ENCODE data around the gene TAF4B.
"Not testable (repeated sequence)": the region's sequence is repeated elsewhere in the genome, so short reads cannot be mapped to it uniquely, and the experiment has no call there.

The TAF4B gene

GRCh38 chr18:26376105-26376504 lies 149.9 kb downstream of the TAF4B start:
- no peak for DNase-seq (ENCODE audit: low read depth in 4 of 4, low spot score in 1 of 4)

DNA sequence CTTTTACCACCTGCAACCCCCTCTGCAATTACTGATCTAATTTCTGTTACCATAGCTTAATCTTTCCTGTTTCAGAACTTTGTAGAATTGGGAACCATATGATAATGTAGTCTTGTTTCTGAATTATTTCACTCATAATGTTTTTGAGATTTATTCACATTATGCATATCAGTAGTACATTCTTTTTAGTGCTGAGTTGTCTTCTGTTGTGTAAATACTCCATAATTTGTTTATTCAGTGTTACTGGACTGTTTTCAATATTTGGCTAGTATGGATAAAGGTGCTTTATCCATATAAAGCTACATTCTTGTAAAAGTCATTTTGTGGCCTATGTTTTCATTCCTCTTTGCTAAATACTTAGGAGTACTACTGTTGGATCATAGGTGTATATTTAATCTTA lies 152.5 kb downstream of the TAF4B start:
- no peak for DNase-seq (ENCODE audit: low read depth in 4 of 4, low spot score in 1 of 4)

- DNase-seq (ENCODE audit: low read depth in 4 of 4, low spot score in 1 of 4) = not testable (repeated sequence)
Measured at GRCh38 chr18:26381555-26381954, 155.3 kb downstream of the TAF4B start.

DNA sequence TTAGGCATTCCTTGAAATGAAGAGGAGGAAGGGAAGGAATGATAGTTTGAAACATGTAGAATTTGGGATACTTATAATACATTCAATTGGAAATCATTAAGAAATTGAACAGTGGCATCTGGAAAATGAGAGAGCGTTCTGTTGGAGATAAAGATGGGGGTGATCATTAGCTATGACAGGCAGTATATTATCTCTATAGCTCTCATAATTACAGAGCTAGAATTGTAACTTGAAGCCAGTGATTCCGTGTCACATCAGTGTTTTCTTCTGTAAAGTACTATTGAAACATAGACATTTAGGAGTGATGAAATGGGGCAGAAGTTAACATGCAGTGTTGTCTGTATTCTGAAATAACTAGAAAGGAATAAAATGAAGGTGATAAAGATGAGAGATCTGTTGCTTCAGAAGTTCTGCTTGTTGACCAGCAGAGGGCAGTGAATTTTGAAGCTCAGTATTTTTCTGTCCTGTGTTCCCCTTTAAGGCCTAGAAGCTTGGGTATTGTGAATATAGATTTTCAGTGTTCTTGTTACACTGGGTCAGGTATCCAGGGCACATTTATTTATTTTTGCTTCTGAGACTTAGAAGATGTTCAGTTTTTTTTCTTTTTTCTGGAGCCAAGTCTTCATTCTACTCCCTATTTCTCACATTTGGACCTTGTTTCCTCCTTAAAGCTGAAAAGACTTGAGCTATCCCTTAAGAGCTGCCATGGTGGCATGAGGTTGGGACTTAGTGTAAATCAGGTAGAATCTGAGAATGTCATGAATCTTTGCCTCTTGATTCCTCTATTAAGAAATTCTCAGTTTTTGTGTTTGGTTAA lies 157.4 kb downstream of the TAF4B start:
- no peak for DNase-seq (ENCODE audit: low read depth in 4 of 4, low spot score in 1 of 4)

DNA sequence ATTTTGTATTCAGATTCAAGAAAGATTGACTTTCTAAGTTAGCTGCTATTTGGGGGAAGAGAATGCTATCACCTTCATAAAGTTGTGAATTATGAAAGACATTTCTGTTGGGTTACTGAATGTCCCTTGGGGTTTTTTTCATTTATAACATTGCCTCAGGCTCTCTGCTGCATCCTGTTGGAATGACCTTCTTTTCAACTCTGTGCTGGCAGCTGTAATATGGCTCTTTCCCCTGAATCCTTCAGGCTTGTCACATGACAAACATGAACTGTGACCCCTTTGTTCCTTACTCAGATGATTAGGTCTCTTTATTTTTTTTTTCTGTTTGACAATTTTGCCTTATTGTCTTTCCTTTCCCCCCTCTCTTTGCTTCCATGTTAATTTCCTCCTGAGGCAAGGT lies 159.8 kb downstream of the TAF4B start:
- DNase-seq (ENCODE audit: low read depth in 4 of 4, low spot score in 1 of 4) = no peak

GRCh38 chr18:26386441-26386840 lies 160.2 kb downstream of the TAF4B start:
- DNase-seq (ENCODE audit: low read depth in 4 of 4, low spot score in 1 of 4) = no peak

GRCh38 chr18:26394047-26394654 lies 167.9 kb downstream of the TAF4B start:
- DNase-seq (ENCODE audit: low read depth in 4 of 4, low spot score in 1 of 4) = no peak

- DNase-seq (ENCODE audit: low read depth in 4 of 4, low spot score in 1 of 4) = no peak
Measured at GRCh38 chr18:26397019-26397418, 170.8 kb downstream of the TAF4B start.

DNA sequence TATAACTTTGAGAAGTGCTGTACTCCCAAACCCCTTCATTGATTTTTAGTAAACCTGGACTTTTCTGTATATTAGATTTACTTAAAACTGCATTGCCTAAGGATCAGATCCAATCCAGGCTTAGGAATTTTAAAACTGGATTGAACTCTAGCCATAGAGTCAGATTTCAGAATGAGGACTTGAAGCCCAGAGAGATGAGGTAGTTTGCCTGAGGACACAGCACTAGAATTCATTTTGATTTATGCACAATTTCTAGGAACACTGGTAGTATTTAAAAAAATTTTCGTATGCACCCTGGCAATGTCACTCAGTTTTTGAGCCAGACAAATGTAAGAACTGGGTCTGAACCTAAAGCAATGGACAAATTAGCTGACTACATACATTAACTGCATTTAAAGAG lies 177.2 kb downstream of the TAF4B start:
- no peak for DNase-seq (ENCODE audit: low read depth in 4 of 4, low spot score in 1 of 4)

DNA sequence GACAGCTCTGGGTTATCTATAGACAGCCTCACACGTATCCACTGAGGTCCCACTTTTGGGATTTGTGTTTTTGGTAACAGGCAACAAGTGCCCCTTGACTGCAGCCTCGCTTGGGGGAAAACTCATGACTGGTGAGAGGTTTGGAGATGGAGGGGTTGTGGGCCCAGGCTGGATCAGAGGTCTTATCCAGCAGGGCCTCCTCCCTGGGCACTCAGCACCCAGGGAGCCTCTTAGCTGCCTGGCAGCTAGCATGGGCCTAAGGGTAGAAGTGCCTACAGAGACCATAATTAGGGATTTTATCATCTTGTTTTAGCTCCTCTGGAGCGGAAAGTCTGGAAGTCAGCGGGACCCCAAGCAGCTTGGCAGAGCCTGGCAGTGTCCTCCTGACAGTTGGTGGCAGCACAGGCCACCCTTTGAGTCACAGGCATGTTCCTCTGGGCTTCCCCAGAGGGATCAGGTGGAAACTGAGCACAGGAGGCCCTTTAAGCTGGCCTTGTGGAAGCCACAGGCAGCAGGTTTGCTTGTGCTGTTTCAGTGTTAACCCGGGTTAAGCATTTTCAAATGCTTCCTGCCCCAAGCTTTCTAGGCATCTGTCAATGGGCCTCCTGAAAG lies 179.1 kb downstream of the TAF4B start:
- no peak for DNase-seq (ENCODE audit: low read depth in 4 of 4, low spot score in 1 of 4)

DNA sequence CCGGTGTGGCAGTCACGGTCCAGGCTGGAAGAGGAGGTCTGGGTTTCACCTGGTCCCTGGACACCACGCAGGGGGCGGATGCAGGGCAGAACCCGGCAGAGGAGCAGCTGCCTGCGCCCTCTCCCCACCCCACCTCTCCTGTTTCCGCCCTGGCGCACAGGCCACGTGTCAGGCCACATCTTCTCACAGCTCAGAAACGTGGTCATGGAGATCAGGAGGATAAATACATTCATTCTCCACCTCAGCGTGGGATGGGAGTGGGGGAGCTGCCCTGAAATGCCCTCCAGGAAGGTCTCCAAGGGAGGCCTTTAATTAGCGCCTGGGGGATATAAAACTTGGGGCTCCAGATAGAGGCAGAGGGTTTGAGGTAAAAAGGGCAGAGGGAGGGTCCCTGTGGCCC lies 180.1 kb downstream of the TAF4B start:
- DNase-seq (ENCODE audit: low read depth in 4 of 4, low spot score in 1 of 4) = no peak

GRCh38 chr18:26406854-26407517 lies 180.7 kb downstream of the TAF4B start:
- no peak for DNase-seq (ENCODE audit: low read depth in 4 of 4, low spot score in 1 of 4)

DNA sequence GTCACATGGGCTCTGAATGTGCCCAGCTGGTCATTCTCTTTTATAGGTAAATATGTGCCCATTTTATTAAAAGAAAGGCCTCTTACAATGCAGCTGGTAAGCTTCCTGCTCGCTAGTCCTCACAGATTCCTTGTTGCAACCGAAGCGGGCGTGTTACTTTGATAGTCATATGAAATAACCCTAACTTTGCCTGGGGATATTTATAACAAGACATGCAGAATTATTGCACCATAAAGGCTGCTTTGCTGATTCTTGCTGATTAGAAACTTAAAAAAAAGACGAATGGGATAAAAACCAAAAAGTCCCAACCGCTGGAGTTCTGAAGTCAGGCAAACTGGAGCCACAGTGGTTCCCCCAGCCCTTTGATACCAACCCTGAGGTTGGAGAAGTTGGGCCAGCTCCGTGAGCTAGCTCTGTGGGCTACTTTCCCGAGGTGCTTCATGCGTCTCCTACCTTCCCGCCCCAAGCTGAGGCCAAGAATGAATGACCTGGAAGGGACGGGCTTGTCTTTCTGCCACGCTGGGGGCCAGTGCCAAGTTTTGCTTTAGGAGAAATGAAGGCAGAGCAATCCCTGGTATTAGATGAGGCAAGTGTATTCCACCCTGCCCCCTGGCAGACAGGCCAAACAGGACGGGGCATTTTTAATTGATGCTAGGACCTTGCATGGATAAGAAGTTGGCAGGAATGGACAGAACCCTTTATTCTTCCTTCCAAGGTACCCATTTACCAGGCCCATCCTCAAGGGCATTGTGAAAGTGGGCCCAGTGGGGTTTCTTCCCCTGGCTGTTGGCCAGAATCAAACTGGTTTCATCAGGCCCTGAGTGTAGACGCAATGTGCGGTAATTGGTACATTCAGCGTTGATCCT lies 181.7 kb downstream of the TAF4B start:
- no peak for DNase-seq (ENCODE audit: low read depth in 4 of 4, low spot score in 1 of 4)

GRCh38 chr18:26409091-26409490 lies 182.8 kb downstream of the TAF4B start:
- no peak for DNase-seq (ENCODE audit: low read depth in 4 of 4, low spot score in 1 of 4)

DNA sequence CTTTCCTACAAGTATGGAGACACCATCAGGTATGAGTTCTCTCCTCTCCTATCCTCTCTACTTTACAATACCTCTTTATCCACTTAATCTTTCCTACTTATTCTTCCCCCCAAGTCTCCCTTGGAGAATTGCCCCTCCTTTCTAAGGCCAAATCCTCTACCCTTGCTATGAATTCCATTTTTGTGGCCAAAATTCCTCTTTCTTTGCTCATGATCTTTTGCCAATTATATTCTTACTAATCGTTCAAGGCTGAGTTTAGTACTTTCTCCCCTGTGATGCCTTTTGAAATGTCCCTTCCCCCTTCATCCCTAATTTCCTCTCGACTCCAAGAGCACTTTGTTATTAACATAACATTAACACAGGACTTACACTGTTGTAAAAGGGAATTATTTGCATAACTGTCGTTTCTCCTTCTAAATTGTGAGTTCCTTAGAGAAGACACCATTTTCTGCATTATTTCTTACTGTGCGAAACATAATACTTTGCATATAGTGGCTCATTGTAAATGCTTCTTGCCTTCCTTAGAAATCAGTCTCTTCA lies 188.7 kb downstream of the TAF4B start:
- no peak for DNase-seq (ENCODE audit: low read depth in 4 of 4, low spot score in 1 of 4)

DNA sequence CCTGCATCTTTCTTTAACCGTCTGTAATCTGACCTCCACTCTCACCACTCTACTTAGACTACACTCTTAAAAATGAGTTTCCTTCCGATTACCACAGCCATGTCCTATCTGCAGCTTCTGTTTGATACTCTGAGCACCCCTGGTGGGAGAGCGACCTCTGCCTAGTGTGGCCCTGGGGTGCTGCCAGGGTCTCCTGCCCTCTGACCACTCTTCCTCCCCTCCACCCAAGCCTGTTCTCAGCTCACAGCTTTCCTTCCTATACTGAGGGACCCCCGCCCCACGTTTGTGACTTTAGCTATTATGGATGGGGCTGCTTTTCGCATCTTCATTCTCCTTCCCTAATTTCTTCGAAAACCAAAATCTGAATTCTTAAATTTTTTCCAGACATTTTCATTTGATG lies 189.4 kb downstream of the TAF4B start:
- DNase-seq (ENCODE audit: low read depth in 4 of 4, low spot score in 1 of 4) = no peak

DNA sequence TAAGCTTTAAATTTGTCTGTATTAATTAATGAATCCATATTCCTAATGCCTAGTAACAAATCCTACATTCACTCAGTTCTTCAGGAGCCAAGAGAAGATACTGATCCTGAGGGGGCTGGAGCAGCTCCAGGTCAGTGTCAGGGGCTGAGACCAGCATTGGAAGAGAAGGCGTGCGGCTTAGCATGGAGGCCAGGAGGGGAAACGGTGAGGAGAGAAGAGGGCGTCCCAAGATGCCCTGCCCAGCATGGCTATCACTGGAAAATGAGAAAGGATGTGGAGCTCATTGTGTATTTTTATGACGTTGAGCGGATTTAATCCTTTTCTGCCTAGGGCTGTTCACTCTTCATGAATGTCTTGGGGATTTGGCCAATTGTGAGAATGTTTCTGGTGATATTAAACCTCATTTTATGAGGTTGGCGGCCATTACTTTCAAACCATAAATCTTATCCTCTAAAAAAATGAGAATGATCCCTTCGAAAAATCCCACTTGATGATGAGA lies 190.5 kb downstream of the TAF4B start:
- DNase-seq (ENCODE audit: low read depth in 4 of 4, low spot score in 1 of 4) = no peak

DNA sequence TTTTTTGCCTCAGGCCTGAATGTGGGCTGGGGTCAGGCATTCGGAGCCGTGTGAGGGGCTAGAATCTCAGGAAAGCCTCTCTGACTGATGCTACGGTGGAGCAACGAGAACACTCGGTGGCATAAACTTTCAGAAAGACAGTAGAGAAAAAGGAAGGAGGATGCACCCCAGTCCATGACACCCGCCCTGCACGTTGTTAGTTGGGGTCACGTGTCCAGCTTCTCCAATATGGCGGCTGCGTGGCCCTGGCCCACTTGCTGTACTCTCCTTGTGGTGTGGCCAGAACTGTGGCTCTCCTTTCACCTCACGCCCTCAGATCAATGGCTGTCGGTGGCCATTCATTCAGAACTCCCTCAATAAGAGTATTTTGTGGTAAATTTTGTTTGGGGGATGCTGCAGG lies 190.9 kb downstream of the TAF4B start:
- DNase-seq (ENCODE audit: low read depth in 4 of 4, low spot score in 1 of 4) = no peak

DNA sequence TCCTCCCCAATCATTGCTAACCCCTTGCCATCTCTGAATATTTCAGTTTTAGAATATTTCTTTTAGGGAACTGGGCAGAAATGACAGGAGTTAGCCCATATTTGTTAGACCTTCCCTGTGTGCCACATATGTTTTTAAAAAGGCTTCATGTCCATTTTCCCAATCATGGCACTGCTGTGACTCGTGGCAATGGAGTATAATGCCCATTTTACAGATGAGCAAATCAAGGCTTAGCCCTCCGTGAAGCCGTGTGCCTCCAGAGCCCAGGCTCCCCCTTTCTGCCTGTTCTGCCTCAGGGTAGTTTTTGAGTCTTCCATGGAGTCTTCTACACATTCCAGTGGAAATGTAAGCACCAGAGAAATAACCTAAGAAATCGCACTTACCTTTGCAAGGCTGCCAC lies 192.0 kb downstream of the TAF4B start:
- no peak for DNase-seq (ENCODE audit: low read depth in 4 of 4, low spot score in 1 of 4)

- no peak for DNase-seq (ENCODE audit: low read depth in 4 of 4, low spot score in 1 of 4)
Measured at GRCh38 chr18:26419746-26420145, 193.5 kb downstream of the TAF4B start.

DNA sequence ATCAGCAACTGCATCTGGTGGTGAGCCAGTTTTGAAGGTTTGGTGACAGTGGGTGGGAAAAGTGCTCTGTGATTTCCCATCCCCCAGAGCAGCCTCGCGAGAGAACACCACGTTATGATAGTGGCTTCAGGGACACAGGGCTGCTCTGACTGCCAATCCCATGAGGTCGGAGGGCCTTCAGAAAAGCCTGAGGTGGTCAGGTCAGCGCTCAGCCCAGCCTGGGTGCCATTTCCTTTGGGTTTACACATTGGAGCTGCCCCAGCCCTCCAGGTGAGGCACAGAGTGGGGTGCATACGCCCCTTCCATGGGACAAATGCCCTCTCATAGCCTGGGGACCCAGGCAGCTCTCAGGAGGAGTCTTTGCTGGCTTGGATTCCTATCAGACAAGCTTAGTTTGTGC lies 195.3 kb downstream of the TAF4B start:
- no peak for DNase-seq (ENCODE audit: low read depth in 4 of 4, low spot score in 1 of 4)
